Measurements from ENCODE around the gene KDM6B. TPM values are rescaled to one million over a fixed set of nuclear protein-coding genes. Genes with fewer than 3 reads are reported as not detected.

KDM6B gene
- total and polyA plus RNA-seq, 8 donors: 4.6 to 27.2 (median 10.9) TPM

GRCh38 chr17:7825206-7825990 is 8.6 kb upstream of the KDM6B start:
- intact Hi-C loops (cut with DNase I; ENCODE audit: low total_unique reads): no loop called here
- no peaks in the 10 kb centered on the region for H3K9me3 ChIP-seq
- H3K27me3 ChIP-seq: no peaks in the 10 kb centered on the region
- peak overlapping the region in 2 of 5 donors; percentile 14 to 25 for H3K27ac ChIP-seq
- H3K4me1 ChIP-seq: peaks cover 6 to 17% (median 10%) of the 10 kb centered on the region in 4 donors
- DNase-seq: peak in 1 of 2 donors; percentile 18
- TF ChIP-seq POLR2AphosphoS5 (IDR thresholded peaks at IDR 0.05): peak in 1 of 3 donors; percentile 22
- TF ChIP-seq CTCF (IDR thresholded peaks at IDR 0.05): no peak
- 28 to 40% (median 32%) methylated on average over 12 of the region's 12 CpGs for WGBS, 5 donors
- H3K36me3 ChIP-seq: no peaks in the 10 kb centered on the region
- no peak overlapping the region for H3K4me3 ChIP-seq

GRCh38 chr17:7830616-7831015 is 3.4 kb upstream of the KDM6B start:
- no peaks in the 10 kb centered on the region for H3K9me3 ChIP-seq
- no peaks in the 10 kb centered on the region for H3K27me3 ChIP-seq
- no peaks in the 10 kb centered on the region for H3K36me3 ChIP-seq
- peaks cover 3 to 17% (median 13%) of the 10 kb centered on the region in 4 donors for H3K4me1 ChIP-seq
- intact Hi-C loops (cut with DNase I; ENCODE audit: low total_unique reads): no loop called here
- no peak for TF ChIP-seq POLR2AphosphoS5 (IDR thresholded peaks at IDR 0.05)
- no peak for TF ChIP-seq POLR2A (IDR thresholded peaks at IDR 0.05)
- TF ChIP-seq EP300 (IDR thresholded peaks at IDR 0.05): no peak
- no peak for TF ChIP-seq CTCF (IDR thresholded peaks at IDR 0.05)
- no peak overlapping the region for H3K27ac ChIP-seq
- H3K4me3 ChIP-seq: no peak overlapping the region
- DNase-seq: no peak
- WGBS, 5 donors: 84 to 89% (median 86%) methylated on average over 8 of the region's 8 CpGs

- WGBS, 5 donors: 73 to 79% (median 75%) methylated on average over 5 to 7 of the region's 7 CpGs
- intact Hi-C loops (cut with DNase I; ENCODE audit: low total_unique reads): no loop called here
Measured at GRCh38 chr17:7831233-7831632, 2.8 kb upstream of the KDM6B start.

GRCh38 chr17:7832431-7832830 is 1.6 kb upstream of the KDM6B start:
- Histone ChIP-seq H3K27ac (no peak overlapping the region), H3K9me3 (no peaks in the 10 kb centered on the region), H3K27me3 (no peaks in the 10 kb centered on the region), H3K36me3 (no peaks in the 10 kb centered on the region), H3K4me1 (peaks cover 7 to 30% (median 24%) of the 10 kb centered on the region in 4 donors), H3K4me3 (no peak overlapping the region)
- WGBS, 5 donors: 82 to 89% (median 88%) methylated on average over 9 to 10 of the region's 10 CpGs
- peak in 1 of 2 donors; percentile 7 for DNase-seq
- no peak for TF ChIP-seq CTCF (IDR thresholded peaks at IDR 0.05)
- TF ChIP-seq EP300 (IDR thresholded peaks at IDR 0.05): no peak
- no peak for TF ChIP-seq POLR2AphosphoS5 (IDR thresholded peaks at IDR 0.05)
- TF ChIP-seq POLR2A (IDR thresholded peaks at IDR 0.05): no peak
- intact Hi-C loops (cut with DNase I; ENCODE audit: low total_unique reads): no loop called here

More at GRCh38 chr17:7831233-7831632, 2.8 kb upstream of the KDM6B start:
- no peaks in the 10 kb centered on the region for H3K27me3 ChIP-seq
- peak in 1 of 2 donors; percentile 3 for DNase-seq
- H3K4me1 ChIP-seq: peaks cover 0 to 18% (median 12%) of the 10 kb centered on the region in 4 donors
- H3K4me3 ChIP-seq: no peak overlapping the region
- no peaks in the 10 kb centered on the region for H3K36me3 ChIP-seq
- no peak overlapping the region for H3K27ac ChIP-seq
- TF ChIP-seq CTCF (IDR thresholded peaks at IDR 0.05): no peak
- no peak for TF ChIP-seq EP300 (IDR thresholded peaks at IDR 0.05)
- no peak for TF ChIP-seq POLR2A (IDR thresholded peaks at IDR 0.05)
- TF ChIP-seq POLR2AphosphoS5 (IDR thresholded peaks at IDR 0.05): no peak
- no peaks in the 10 kb centered on the region for H3K9me3 ChIP-seq

Data from stomach (tissue), 9 donors.